ENCODE results near the gene WDR86.

The WDR86 gene

DNA sequence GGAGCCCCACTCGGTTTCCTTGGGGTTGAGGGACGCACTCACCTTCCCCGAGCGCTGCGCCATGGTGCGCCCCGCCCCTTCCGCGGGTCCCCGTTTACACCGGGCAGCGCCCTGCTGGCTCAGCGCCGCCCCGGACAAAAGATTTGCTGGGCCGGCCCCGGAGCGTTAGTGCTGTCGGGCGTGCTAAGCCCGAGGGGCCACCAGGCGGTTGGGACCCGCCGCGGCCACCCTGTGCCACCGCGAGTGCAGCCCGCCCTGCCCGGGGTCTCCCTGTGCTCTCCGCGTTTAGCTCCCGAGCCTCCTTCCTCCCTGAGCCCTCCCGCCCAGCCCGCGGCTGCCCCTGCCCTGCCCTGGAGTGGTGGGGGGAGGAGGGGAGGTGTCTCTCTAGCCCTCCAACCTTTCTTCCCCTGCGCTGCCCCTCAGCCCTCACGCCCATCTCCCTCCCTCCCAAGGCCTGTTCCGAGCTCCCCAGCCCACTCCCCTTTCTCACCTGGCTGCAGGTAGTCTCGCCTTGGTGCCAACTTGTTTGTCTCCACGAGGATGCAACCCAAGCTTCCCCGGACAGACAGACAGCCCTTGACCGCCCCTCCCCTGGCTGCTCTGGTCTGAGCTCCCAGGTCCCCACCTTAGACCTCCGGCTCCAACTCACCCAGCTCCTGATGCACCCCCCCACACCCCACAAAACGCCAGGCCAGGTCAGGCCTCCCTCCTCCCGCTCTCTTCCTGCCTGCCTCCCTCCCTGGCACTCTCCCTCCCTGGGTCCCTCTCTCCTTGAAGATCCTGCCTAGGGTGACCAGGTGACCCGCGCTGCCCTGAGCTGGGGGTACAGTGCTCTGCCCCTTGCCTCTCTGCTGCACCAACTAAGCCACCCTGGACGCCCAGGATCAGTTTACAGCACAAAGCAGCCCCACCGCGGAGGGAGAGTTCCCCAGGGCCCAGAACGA, 30.3 kb upstream of the WDR86 start, which contains the start of gene CRYGN:
Gene CRYGN, minus strand, starts transcription at position 287 of the 944 bp plus-strand sequence. Its CDS starts 224 bp downstream, at position 63.
- DNase-seq = no peak

DNA sequence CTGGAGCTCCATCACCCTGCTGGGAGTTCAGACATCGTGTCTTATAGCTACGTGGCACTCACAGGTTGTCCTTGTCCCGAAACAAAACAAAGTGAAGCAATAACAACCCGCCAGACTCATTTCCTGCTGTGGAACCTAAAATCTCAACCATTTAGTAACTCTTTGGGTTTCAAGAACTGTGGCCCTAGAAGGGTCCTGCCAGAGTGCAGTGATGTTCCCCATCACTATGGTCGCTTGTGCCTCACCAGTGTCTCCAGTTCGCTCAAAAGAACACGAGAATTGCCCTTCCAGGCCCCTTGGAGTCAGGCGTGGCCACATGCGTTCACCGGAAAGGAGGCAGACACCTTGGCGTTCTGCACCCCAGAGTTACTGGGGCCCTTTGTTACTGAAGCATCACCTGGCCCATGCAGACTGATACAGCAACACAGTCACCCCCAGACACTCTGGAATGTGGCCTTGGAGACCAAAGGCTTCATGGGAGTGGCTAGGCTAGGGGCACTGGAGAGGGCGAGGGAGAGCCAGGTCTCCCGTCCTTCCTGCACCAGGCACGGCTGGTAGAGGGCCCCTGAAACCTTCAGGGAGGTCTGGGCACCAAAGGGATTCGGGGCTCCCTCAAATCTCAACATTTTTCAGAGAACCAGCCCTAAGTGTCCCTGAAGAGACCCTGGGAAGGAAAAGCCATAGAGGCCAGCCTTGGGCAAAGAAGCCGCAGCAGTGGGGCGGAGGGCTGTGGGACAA, 29.2 kb upstream of the WDR86 start:
- DNase-seq = no peak

GRCh38 chr7:151437866-151438516, 28.2 kb upstream of the WDR86 start:
- no peak for DNase-seq

- no peak for DNase-seq
These were observed 27.3 kb upstream of the WDR86 start for GRCh38 chr7:151437159-151437553.

- no peak for DNase-seq
These were observed 26.8 kb upstream of the WDR86 start for GRCh38 chr7:151436446-151437158.

- DNase-seq = no peak
These were observed 26.1 kb upstream of the WDR86 start for GRCh38 chr7:151435971-151436370.

DNA sequence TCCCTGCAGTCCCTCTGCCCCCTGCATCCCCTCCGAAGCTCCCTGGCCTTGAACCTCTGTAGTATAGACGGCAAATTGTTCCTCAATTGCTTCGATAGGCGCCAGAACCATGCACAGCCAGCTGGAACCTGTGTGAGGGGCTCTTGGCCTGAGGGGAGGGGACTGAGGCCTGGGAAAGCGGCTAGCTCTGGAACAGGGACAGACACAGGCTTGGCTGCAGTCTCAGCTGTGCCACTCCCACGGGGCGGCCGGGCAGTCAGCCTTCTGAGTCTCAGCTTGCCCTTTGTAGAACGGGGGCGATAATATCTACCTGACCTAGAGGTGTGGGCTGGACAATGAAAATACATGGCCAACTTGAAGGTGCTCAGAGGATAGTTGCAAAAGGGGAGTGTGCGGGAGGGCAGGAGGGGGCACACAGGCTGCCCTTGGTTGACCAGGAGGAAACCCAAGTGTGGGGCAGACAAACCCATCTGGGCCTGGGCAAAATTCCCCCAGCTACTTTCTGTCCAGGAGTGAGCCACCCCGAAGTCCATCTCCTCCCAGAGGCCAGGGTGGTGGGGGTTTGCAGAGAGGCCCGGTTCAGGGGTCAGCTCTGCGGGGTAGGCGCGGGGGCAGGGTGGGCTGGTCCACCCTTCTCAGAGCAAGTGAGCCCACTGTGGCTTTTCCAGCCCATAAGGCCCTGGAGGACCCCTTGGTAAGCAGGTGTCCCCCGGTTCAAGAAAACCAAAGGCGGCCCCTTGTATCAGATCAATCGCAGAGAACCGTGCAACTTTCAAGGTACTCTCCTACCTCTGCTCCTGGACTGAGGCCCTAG, 25.5 kb upstream of the WDR86 start:
- no peak for DNase-seq

- DNase-seq = no peak
These were observed 24.7 kb upstream of the WDR86 start for GRCh38 chr7:151434549-151434948.

DNA sequence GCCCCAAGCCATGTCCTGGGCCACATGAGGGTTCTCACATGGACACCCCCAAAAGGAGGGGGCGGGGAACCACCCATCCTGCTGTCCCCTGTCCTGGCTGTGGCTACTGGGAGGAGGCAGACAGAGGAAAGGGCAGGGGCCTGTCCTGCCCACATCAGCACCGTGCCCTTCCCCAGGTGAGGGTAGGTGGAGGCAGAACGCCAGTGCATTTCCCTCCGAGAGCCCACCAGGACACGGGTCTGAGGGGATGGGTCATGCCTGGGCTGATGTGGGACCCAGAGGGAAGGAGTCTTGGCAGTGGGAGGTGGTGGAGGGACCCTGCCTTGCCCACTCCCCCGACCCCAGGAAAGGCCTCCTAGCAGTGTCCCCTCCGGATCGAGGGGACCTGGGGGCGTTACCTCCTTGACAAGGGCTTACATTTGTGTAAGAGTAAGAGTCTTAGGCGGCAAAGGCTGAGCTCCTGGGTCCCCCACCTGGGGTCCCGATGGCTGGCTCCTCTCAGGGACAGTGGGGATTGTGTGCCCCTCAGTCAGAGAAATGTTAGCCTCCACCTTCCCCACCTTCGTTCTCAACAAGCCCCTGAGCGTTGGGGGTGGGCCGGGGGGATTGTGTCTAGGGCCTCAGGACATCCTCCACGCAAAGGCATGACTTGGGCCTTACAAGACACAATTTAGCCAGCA, 24.0 kb upstream of the WDR86 start:
- DNase-seq = no peak

DNA sequence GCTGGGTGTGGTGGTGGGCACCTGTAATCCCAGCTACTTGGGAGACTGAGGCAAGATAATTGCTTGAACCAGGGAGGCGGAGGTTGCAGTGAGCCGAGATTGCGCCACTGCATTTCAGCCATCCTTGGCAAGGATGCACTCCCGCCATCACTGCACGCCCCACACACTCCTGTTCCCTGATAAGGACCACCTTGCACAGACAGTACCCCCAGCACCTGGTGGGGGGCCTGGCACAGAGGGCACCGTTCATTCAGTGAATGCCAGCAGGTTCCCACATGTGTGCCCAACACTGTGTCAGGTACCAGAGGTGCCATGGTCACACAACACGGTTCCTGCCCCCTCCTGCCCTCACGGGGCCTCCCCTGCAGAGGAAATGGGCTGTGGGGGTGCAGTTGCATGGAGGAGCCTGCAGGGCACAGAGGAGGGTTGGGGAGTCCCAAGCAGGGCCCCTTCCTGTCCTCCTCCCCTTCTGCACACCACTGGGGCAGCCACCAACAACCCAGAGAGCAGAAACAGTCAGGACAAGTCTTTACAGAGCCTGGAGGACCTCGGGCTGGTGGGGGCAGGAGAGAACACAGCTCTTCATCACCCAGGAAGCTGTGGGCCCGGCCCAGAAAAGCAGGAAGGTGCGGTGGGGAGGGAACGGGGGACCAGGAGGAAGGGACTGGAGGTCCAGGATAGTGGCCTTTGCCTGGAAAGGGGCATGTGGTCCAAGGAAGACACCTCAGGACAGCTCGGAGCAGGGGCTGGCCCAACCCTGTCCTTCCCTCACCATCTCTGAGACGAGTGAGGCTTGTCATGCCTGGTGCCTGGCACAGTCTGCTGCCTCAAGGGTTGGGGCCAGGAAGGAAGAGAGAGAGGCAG, 23.1 kb upstream of the WDR86 start:
- DNase-seq = peak; percentile 30 to 37

DNA sequence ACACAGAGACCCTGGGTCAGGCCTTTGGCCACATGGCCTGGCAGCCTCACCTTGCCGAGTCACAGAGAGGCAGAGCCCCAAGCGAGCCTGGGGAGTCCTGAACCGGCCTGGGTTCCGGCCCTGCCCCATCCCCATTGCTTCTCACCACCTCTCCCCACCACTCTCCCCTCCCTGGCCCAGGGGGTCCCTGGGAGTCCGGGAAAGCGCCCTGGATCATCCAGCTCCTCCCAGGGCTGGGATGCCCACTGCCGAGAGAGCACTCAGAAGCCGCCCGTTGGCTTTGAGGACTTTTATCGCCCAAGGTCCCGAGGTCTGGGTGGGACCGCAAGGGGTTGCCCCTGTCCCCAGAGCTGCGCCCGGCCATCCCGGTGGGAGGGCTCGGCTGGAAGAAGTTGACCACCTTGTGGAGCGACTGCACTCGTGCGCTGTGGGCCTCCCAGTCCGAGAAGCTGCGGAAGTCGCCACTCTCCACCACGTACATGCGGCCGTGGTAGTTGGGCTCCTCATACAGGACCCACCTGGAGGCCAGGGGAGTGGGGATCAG, 22.0 kb upstream of the WDR86 start:
- no peak for DNase-seq

DNA sequence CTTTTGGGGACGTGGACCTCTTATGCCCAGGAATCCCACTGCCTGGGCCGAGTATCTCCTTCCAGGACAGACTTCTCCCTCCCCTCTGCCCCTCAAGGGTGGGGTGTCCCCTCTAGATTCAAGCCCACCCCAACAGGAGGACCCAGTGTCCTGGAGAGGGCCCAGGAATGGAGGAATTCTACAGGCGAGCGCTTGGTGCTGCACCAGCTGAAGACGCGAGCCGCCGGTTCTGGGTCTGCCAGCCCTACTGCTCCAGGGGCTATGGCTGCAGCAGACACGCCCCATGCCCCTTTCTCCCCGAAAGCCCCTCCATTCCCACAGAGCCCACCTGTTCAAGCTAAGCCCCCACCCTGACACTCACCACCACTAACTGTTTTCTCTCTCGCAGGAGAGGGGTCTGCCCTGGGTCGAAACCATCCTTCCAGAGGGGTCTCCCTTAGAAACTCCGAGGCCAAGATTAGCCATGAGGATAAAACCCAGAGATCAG, 21.5 kb upstream of the WDR86 start:
- DNase-seq = no peak

DNA sequence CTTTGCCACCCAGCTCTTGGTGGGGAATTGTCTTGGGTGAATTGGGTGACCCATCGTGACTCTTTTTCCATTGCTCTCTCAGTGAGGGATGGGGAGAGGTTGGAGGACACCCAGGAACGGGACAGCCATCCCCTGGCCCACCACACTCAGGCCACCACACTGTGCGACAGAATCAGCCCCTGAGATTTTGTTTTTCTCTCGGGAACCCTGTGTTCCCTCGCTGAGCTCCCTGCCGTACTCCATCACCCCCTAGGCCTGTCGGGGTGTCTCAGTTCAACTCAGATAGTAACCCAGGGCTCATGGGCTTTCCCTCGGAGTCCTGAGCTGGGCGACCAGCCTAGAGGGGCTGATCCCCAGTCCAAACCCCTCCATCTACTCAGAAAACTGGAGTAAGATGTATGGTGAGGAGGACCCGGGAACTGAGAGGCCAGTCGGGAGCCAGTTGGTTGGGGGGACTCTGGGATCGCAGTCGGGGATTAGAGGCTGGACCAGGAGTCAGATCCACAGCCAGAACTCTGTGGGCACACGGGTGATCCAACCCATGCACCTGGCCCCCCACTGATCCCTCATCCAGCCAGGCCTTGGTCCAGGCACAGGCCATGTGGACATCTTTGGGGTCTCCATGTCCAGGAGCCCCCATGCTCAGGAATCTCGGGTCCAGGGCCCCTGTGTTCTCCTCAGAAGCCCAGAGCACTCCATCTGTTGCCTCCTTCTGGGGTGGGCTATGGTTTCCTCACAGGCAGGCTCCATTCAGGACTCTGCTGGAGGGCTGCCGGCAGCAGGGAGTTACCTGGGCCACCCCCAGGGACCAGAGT, 20.8 kb upstream of the WDR86 start:
- no peak for DNase-seq

DNA sequence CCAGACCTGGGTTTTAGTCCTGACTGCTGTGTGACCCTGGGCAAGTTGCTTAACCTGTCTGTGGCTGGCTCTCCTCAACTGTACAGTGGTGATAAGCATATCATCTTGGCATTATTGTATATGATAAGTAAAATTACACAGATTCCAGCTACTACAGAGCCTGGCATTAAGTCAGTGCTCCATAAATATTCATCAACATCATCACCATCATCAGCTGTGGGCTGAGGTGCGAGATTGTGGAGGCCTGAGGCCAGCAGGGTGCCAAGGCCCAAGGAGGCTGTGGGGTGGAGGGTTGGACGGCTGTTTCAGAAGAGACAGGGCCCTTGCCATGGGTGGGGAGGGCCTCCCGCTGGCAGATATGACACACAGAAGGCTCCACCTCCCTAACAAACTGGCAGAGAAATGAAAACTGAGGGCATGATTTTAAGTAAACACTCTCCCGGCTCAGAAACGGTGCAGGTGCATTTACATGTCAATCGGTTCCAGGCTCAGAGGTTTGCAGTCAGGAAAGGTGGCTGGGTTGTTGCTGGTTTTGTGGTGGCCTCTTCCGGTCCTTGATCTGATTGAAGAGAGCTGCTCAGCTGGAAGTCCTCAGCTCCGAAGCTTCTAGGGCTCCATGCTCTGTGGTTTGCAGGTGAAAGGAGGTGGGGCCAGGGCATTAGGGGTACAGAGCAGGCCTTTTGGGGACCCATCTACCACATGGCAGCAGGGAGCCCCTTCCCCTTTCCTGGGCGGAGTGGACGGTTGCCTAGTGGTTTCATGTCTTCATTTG, 19.9 kb upstream of the WDR86 start:
- peak; percentile 32 to 45 for DNase-seq

DNA sequence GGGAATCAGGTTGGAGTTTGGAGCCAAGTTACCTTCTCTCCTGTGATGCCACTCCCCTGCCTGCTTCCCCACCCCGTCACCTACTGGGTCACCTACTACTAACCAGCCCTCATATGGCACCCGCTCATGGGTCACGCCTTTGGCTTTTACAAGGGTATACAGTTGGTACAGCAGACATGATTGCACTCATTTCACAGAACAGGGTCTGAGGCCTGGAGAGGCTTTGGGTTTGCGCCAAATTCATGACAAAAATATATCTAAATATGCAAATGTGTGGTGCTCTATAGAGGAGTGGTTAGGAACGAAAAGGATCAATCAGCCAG, 19.4 kb upstream of the WDR86 start:
- DNase-seq = no peak

- no peak for DNase-seq
These were observed 18.8 kb upstream of the WDR86 start for GRCh38 chr7:151428378-151429236.

DNA sequence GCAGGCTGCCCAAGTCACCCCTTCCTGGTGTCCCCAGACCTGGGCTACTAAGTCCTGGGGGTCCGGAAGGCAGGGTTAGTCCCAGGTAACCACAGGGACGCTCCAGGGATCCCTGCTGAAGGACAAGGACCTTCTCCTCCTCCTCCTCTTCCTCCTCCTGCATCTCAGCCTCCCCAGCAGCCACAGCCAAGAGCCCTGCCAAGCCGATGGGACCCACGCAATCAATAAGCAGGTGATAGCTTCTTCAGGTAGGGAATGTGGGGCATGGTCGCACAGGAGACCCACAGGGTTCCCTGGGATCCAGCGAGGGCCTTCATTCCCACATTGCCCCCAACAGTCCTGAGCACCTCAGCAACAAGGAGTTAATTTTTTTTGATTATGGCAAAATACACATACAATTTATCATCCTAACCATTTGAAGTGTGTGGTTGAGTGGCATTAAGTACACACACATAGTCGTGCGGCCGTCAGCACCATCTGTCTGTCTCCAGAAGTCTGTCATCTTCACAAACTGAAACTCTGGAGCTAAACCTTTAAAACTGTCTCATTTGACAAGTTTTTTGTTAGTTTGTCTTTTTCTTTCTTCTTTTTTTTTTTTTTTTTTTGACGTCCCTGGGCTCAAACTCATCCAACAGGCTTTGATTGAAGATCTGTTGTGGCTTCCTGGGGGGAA, 18.0 kb upstream of the WDR86 start:
- DNase-seq = no peak
